ENCODE results near the gene CELSR2. TPM values are rescaled to one million over a fixed set of nuclear protein-coding genes. Genes with fewer than 3 reads are reported as not detected.

The CELSR2 gene
- total and polyA plus RNA-seq, 11 donors, result 1.6 to 11.9 (median 7.4) TPM

- no peak overlapping the region for H3K4me3 ChIP-seq
- DNase-seq, result no peak
- peaks cover 0 to 35% (median 29%) of the 10 kb centered on the region in 9 donors for H3K36me3 ChIP-seq
- WGBS, 4 donors, result 38 to 58% (median 42%) methylated on average over 6 of the region's 6 CpGs
- H3K9me3 ChIP-seq, result no peaks in the 10 kb centered on the region
- peaks cover 0 to 3% (median 0%) of the 10 kb centered on the region in 9 donors for H3K27me3 ChIP-seq
- peak overlapping the region in 1 of 12 donors; percentile 68 for H3K27ac ChIP-seq
- peak in 1 of 4 donors; percentile 6 for ATAC-seq
- peaks cover 0 to 27% (median 21%) of the 10 kb centered on the region in 12 donors for H3K4me1 ChIP-seq
- intact Hi-C loops (cut with DNase I), result no loop called here
- TF ChIP-seq CTCF (IDR thresholded peaks at IDR 0.05), result no peak
- no peak for TF ChIP-seq POLR2A (IDR thresholded peaks at IDR 0.05)
These were observed 8.0 kb upstream of the CELSR2 start for GRCh38 chr1:109241344-109241743.

DNA sequence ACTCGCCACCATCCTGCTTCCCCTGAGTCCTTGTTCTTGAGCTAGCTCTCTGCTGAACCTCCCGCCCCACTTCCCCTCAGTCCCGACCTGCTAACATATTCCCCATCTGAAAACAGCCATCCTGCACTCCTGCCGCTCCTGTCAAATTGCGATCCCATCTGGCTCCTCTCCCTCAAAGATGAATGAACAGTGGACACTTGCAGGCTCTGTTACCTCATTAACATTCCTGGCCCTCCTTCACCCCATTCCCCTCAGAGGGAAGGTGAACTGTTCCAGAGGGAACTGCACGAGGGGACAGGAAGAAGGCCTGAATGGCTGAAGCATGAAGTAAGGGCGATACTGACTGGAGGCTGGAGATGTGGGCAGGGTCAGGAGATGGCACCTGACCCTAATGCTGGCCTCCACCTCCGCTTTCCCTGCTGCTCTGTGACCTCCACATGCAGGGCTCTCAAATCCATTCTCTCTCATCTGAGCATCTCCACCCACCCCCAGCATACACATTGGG lies 7.4 kb upstream of the CELSR2 start:
- H3K9me3 ChIP-seq, result no peaks in the 10 kb centered on the region
- DNase-seq (no peak), ATAC-seq (peak in 1 of 4 donors; percentile 1)
- H3K36me3 ChIP-seq, result peaks cover 0 to 30% (median 24%) of the 10 kb centered on the region in 9 donors
- H3K27ac ChIP-seq, result no peak overlapping the region
- peaks cover 0 to 27% (median 21%) of the 10 kb centered on the region in 12 donors for H3K4me1 ChIP-seq
- no peak for TF ChIP-seq POLR2A (IDR thresholded peaks at IDR 0.05)
- no peak for TF ChIP-seq CTCF (IDR thresholded peaks at IDR 0.05)
- peaks cover 0 to 3% (median 0%) of the 10 kb centered on the region in 9 donors for H3K27me3 ChIP-seq
- H3K4me3 ChIP-seq, result no peak overlapping the region
- intact Hi-C loops (cut with DNase I), result no loop called here
- WGBS, 4 donors, result 22 to 28% (median 24%) methylated on average over 8 of the region's 8 CpGs

- Histone ChIP-seq H3K9me3 (no peaks in the 10 kb centered on the region), H3K4me1 (peaks cover 0 to 27% (median 21%) of the 10 kb centered on the region in 12 donors), H3K27me3 (peaks cover 0 to 3% (median 0%) of the 10 kb centered on the region in 9 donors), H3K36me3 (peaks cover 0 to 25% (median 19%) of the 10 kb centered on the region in 9 donors), H3K4me3 (no peak overlapping the region), H3K27ac (no peak overlapping the region)
- intact Hi-C loops (cut with DNase I), result no loop called here
- ATAC-seq, result peak in 2 of 4 donors; percentile 2 to 8
- 47 to 61% (median 55%) methylated on average over 7 of the region's 7 CpGs for WGBS, 4 donors
- peak in 1 of 5 donors; percentile 46 for DNase-seq
- TF ChIP-seq POLR2A (IDR thresholded peaks at IDR 0.05), result no peak
- no peak for TF ChIP-seq CTCF (IDR thresholded peaks at IDR 0.05)
These were observed 7.0 kb upstream of the CELSR2 start for GRCh38 chr1:109242387-109242786.

DNA sequence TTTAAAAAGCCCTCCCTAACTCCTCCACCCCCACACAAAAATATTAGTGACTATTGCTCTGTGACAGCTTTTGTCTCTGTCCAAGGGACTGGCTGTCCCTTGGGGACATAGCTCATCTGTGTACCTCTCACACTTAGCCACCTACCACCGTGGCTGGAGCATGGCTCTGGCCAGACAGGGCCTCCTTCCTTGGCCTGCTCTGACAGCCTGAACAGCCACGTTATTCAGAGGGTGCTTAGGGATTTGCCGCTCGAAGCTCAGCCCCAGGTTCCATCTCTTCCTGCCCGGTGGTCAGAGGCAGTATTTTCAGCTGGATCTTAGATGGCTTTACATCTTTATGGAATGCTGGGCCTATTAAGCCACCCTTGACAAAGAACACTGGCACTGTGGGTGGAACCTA lies 6.1 kb upstream of the CELSR2 start:
- intact Hi-C loops (cut with DNase I), result no loop called here
- Histone ChIP-seq H3K36me3 (peaks cover 0 to 17% (median 10%) of the 10 kb centered on the region in 9 donors), H3K27ac (no peak overlapping the region), H3K9me3 (no peaks in the 10 kb centered on the region), H3K4me1 (peaks cover 0 to 27% (median 21%) of the 10 kb centered on the region in 12 donors), H3K4me3 (no peak overlapping the region), H3K27me3 (peaks cover 0 to 3% (median 0%) of the 10 kb centered on the region in 9 donors)
- ATAC-seq, result no peak
- WGBS, 4 donors, result 63 to 79% (median 69%) methylated on average over 4 to 5 of the region's 5 CpGs
- DNase-seq, result no peak
- TF ChIP-seq POLR2A (IDR thresholded peaks at IDR 0.05), result no peak
- no peak for TF ChIP-seq CTCF (IDR thresholded peaks at IDR 0.05)
